Fibroblast of skin of abdomen (primary cell): ENCODE data around the gene TRAF3.
"Not testable (repeated sequence)": the region's sequence is repeated elsewhere in the genome, so short reads cannot be mapped to it uniquely, and the experiment has no call there.

ENCODE experiments used
- DNase-seq: peaks from one replicate; pipeline ENCODE4 v3.0.0-alpha.2; 2013

TRAF3 gene

GRCh38 chr14:102809870-102810269 is 32.6 kb downstream of the TRAF3 start:
- DNase-seq, result no peak

GRCh38 chr14:102810523-102810922 is 33.3 kb downstream of the TRAF3 start:
- DNase-seq, result no peak

GRCh38 chr14:102811254-102811963 is 34.2 kb downstream of the TRAF3 start:
- DNase-seq, result no peak

- DNase-seq, result no peak
Measured at GRCh38 chr14:102811971-102812370, 34.7 kb downstream of the TRAF3 start.

- DNase-seq, result no peak
Measured at GRCh38 chr14:102813691-102814090, 36.4 kb downstream of the TRAF3 start.

- DNase-seq, result no peak
Measured at GRCh38 chr14:102817318-102817717, 40.1 kb downstream of the TRAF3 start.

GRCh38 chr14:102817942-102818940 is 41.0 kb downstream of the TRAF3 start:
- DNase-seq, result no peak

- DNase-seq, result no peak
Measured at GRCh38 chr14:102819176-102819628, 42.0 kb downstream of the TRAF3 start.

GRCh38 chr14:102819747-102820330 is 42.6 kb downstream of the TRAF3 start:
- peak; percentile 40 for DNase-seq

GRCh38 chr14:102821252-102821651 is 44.0 kb downstream of the TRAF3 start:
- DNase-seq, result no peak

- no peak for DNase-seq
Measured at GRCh38 chr14:102822311-102822863, 45.1 kb downstream of the TRAF3 start.

- not testable (repeated sequence) for DNase-seq
Measured at GRCh38 chr14:102822887-102823286, 45.6 kb downstream of the TRAF3 start.

GRCh38 chr14:102823546-102823945 is 46.3 kb downstream of the TRAF3 start:
- no peak for DNase-seq

- DNase-seq, result peak; percentile 66
Measured at GRCh38 chr14:102824832-102825231, 47.6 kb downstream of the TRAF3 start.

GRCh38 chr14:102825307-102826095 is 48.3 kb downstream of the TRAF3 start:
- DNase-seq, result no peak

- DNase-seq, result peak; percentile 11
Measured at GRCh38 chr14:102826161-102826560, 48.9 kb downstream of the TRAF3 start.

GRCh38 chr14:102826751-102827675 is 49.8 kb downstream of the TRAF3 start:
- no peak for DNase-seq

- no peak for DNase-seq
Measured at GRCh38 chr14:102827716-102828115, 50.5 kb downstream of the TRAF3 start.

- no peak for DNase-seq
Measured at GRCh38 chr14:102828151-102828550, 50.9 kb downstream of the TRAF3 start.

GRCh38 chr14:102829016-102829548 is 51.8 kb downstream of the TRAF3 start:
- peak; percentile 35 for DNase-seq
